CD4-positive, alpha-beta T cell treated with Interleukin-2 at 100 ng/mL for 4 hours (primary cell): ENCODE measurements around the gene ABL1.

Source experiments
- DNase-seq: peaks from one replicate; pipeline ENCODE4 v3.0.0-alpha.2; 2020; ENCODE audit warnings: low spot score

The ABL1 gene

GRCh38 chr9:130872093-130872492 is 37.0 kb downstream of the ABL1 start:
- no peak for DNase-seq

DNA sequence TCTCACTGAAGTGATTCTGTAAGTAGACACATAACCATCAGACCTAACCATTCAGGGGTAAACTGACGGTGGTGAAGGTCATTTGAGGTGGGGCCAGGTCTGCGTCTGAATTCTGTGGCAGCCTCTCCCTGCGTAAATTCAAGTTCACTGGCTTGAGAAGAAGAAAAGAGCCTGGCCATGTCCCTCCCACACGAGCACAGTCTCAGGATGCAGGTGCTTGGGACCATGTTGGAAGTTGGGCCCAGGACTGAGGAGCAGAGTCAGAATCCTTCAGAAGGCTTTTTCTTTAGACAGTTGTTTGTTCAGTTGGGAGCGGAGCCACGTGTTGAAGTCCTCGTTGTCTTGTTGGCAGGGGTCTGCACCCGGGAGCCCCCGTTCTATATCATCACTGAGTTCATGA is 37.5 kb downstream of the ABL1 start:
- DNase-seq, result no peak

DNA sequence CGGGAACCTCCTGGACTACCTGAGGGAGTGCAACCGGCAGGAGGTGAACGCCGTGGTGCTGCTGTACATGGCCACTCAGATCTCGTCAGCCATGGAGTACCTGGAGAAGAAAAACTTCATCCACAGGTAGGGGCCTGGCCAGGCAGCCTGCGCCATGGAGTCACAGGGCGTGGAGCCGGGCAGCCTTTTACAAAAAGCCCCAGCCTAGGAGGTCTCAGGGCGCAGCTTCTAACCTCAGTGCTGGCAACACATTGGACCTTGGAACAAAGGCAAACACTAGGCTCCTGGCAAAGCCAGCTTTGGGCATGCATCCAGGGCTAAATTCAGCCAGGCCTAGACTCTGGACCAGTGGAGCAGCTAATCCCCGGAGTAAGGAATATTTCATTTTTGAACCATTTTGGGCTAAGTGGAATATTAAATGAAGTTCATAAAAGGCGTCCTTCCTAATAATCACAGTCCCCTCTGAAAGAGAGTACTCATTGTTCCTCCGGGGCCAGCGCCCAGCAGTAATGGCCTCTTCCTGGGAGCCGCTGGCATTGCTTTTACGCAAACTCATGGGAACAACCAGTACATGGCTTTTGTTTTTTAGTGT is 38.0 kb downstream of the ABL1 start:
- no peak for DNase-seq

DNA sequence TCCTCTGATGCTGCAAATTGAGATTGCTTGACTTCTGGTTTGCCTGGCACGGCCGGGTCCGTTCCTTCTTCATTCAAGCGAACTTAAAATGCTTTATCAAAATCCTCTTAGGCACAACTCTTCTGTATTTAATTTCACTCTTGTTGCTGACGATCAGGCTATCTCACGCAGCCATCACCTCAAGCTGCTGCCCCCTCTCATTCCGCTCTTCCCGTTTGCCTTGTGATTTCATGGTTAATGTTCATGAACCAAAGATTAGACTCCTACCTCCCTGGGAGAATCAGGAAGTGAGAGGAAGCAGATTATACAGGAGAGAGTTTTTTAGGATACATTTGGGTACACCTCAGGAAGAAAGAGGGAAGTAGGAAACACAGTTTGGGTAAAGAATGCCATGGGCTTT is 38.9 kb downstream of the ABL1 start:
- DNase-seq, result no peak

GRCh38 chr9:130874783-130875182 is 39.7 kb downstream of the ABL1 start:
- no peak for DNase-seq

- DNase-seq, result no peak
Observed at GRCh38 chr9:130877300-130877699, 42.2 kb downstream of the ABL1 start.

DNA sequence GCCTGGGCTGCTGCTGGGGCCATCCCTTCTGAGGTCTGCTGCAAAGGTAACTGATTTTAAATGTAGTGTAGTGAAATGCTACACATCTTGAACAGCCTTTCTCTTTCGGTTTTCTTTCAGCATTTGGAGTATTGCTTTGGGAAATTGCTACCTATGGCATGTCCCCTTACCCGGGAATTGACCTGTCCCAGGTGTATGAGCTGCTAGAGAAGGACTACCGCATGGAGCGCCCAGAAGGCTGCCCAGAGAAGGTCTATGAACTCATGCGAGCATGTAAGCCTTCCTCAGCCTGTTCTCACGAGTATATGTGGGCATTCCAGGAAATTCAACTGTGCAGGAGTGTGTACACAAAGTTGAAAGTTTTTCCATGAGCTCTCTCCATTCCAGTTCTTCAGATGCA is 43.2 kb downstream of the ABL1 start:
- no peak for DNase-seq

- DNase-seq, result no peak
Observed at GRCh38 chr9:130879863-130880411, 44.9 kb downstream of the ABL1 start.

DNA sequence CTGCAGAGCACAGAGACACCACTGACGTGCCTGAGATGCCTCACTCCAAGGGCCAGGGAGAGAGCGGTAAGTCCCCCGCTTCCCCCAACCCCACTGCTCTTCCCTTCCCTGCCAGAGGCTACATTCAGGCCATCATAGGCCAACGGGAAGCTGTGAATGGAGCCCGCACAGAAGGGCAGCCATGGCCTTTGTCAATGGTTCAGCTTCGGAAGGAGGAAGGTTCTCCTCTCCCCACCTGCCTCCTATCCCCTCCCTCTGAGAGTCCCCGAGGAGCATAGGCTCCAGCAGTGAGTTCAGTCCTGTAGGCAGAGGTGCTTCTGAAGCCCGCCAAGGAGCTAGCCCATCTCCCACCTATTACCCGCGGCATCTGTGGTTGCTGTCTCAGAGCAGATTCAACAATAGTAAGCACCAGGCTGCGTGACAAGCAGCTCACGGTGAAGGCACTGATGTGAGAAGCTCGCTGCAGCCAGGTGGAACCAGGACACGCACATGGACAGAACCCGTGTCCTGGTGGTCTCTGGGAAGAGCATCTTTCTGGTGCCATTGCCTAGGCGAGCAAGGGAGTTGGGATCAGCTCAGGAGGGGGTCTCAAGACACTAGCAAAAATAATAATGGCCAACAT is 45.7 kb downstream of the ABL1 start:
- no peak for DNase-seq

DNA sequence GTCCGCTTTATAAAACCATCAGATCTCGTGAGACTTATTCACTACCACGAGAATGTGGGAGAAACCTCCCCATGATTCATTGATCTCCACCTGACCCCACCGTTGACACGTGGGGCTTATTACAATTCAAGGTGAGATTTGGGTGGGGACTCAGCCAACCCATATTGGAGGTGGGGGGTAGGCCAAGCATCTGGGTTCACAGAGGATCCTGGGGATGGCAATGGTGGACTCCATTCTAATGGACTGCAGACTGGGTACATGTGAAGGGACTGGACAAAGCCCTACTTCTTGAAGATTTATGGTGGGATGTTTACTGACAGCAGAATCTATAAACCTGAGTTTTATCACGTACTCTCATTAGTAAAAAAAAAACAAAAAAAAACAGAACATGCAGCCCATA is 46.5 kb downstream of the ABL1 start:
- no peak for DNase-seq

DNA sequence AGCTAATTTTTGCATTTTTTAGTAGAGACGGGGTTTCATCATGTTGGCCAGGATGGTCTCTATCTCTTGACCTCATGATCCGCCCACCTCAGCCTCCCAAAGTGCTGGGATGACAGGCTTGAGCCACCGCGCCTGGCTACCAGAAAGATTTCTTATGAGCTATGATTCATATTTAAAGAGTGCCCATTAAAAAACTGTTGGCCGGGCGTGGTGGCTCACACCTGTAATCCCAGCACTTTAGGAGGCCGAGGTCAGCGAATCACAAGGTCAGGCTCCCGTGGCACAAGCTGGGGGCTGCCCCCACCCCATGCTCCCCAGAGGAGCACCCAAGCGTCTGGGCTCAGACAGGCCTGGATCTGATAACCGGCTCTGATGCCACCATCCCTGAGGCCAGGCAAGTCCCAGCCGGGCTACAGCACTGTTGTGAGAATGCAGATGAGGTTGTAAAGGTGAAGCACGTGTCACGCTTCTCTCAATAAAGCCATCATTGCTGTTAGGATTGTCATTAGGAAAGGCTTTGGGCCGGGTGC is 47.7 kb downstream of the ABL1 start:
- DNase-seq, result no peak

- DNase-seq, result no peak
Observed at GRCh38 chr9:130883479-130883878, 48.4 kb downstream of the ABL1 start.

GRCh38 chr9:130884111-130884531 is 49.1 kb downstream of the ABL1 start:
- DNase-seq, result no peak

- DNase-seq, result no peak
Observed at GRCh38 chr9:130884542-130885483, 49.8 kb downstream of the ABL1 start.

DNA sequence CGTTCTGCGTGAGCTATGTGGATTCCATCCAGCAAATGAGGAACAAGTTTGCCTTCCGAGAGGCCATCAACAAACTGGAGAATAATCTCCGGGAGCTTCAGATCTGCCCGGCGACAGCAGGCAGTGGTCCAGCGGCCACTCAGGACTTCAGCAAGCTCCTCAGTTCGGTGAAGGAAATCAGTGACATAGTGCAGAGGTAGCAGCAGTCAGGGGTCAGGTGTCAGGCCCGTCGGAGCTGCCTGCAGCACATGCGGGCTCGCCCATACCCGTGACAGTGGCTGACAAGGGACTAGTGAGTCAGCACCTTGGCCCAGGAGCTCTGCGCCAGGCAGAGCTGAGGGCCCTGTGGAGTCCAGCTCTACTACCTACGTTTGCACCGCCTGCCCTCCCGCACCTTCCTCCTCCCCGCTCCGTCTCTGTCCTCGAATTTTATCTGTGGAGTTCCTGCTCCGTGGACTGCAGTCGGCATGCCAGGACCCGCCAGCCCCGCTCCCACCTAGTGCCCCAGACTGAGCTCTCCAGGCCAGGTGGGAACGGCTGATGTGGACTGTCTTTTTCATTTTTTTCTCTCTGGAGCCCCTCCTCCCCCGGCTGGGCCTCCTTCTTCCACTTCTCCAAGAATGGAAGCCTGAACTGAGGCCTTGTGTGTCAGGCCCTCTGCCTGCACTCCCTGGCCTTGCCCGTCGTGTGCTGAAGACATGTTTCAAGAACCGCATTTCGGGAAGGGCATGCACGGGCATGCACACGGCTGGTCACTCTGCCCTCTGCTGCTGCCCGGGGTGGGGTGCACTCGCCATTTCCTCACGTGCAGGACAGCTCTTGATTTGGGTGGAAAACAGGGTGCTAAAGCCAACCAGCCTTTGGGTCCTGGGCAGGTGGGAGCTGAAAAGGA is 50.7 kb downstream of the ABL1 start:
- no peak for DNase-seq

GRCh38 chr9:130886981-130887380 is 51.9 kb downstream of the ABL1 start:
- DNase-seq, result no peak

- DNase-seq, result no peak
Observed at GRCh38 chr9:130887494-130888144, 52.6 kb downstream of the ABL1 start.

DNA sequence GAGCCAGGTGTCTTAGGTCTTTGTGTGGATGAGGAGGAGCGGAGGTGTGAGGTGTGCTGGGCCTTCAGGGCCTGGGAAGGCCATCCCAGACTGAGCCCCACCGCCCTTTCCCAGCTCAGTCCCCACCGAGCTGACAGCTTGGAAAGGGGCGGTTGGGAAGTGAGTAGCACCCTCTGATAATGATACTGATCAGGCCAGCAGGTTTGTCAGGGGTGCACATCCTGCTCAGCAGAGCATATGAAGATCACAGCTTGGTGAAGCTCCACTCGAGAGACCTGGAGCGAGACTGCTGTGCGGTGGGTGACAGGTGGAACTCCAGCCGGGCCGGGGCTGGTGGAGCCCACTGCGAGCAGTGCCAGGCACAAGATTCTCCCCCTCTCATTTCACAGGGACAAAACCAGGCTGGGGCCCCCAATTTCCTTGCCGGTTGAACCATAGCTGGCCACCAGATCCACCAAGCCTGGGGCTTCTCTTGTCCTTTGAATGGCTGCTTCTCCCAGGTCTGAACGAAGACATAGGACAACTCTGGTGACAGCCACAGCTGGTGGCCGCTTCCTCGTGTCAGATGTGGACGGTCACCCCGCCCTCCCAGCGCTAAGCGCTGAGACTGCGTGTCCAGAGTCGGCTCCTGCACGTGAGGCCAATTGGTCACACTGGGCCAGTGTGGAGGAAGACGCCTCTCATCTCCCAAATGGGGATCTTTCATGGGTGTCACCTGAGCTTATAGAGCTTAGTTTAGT is 53.3 kb downstream of the ABL1 start:
- DNase-seq, result no peak

- DNase-seq, result no peak
Observed at GRCh38 chr9:130890124-130890523, 55.1 kb downstream of the ABL1 start.
